Hair follicular keratinocyte (primary cell): ENCODE measurements around the gene BMP8B. TPM values are rescaled to one million over a fixed set of nuclear protein-coding genes. Genes with fewer than 3 reads are reported as not detected.

Experiments
- total RNA-seq: library from RNA; depleted of rRNA; stranded (reverse); fragments of >200 nt; gene quantifications from 2 replicates; pipeline ENCODE4 v1.2.3, GENCODE V29; 2015

The BMP8B gene
- 0.04 and 0.08 TPM in 2 replicates for total RNA-seq

DNA sequence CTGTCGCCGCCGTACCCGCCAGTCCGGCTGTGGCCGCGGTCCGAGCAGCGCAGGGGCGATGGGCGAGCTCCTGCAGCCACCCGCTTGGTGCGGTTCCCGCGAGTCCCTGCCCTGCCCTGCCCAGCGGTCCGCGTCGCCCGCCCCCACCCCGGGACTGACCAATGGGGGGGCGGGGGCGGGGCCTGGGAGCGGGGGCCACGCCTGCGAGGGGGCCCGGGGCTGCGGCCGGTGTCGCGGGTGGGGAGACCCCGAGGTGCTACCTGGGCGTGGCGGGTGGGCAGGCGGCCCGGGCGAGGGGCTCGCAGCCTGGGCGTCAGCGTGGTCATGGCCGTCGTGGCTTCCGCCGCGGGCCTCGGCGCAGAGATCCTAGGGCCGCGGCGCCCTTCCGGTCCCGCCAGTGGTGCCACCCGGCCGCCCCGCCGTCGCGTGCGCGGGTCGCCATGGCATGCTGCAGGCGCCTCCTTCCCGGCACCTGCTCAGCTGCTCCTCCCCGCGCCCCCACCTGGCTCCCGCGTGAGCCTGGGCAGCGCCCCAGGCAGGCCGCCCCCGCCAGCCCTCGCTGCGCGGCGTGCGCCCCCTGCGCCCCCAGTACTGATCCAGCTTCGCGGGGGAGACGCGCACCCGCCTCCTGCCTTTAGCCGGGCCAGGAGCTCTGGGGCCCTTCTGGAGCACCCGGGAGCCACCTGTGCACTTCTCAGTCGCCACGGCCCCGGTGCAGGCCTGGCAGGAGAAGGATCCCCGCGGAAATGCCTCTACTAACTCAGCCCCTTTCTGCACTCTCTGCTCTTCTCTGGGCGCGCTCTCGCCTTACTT, at the start of gene BMP8B:
TSS of gene BMP8B (minus strand) at position 108 of the 813 bp plus-strand sequence. CDS start 380 bp downstream, outside the sequence.

DNA sequence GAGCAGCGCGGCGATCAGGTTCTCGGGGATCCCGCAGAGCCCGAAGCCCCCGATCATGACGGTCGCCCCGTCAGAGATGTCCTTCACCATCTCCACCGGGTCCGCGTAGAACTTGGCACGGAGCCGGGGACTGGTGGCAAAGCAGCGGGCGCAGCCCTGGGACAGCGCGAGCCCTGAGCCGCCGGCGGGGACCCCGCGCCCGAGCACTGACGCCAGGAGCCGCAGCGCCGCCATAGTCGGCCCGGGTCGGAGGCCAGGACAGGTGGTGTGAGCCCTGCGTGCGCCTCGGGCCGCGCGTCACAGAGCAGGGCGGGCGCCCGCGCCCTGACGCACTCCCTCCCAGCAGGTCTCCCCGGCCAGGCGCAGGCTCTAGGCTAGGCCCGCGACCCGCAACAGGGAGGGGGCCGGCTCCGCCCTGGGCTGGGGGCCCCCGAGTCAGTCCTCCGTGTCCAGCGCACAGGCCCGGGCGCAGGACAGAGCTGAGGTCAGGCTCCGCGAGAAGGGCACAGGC, 17.6 kb downstream of the BMP8B start, which contains the start of gene OXCT2:
TSS of gene OXCT2 (minus strand) at position 327 of the 511 bp plus-strand sequence. CDS start at position 234, 93 bp downstream.

DNA sequence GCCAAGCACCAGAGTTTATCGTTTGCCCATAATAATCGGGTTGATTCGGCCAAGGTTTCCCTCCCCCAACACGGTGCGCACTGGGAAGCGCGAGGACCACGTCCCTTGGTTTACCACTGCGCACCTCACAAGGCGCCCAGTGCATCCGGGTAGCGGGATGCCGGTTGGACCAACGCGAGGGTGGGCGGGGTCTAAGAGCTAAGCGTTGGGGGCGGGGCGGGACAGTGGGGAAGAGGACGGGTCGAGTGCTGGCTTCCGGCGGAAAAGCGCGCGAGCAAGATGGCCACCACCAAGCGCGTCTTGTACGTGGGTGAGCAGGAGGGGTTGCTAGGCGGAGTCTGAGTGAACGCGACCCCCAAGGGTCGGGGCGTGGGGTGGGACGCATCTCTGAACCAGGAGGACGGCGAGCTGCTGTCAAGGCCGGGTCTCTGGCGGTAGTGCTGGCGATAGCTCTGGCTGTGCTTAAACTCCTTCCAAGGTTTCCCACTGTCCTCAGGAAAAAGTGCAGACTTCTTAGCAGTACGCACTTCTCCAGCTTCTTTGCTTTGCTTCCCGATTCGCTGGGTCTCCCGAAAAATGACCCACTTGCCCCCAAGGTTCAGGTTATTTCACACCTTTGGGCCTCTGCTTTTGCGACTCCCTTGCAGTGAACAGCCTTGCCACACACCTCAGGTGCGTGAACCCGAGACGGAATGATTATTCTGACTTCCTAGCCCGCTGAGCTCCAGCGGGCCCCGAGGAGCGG, 49.9 kb downstream of the BMP8B start, which contains the start of gene PPIE:
TSS of gene PPIE (plus strand) at position 261 of the 745 bp plus-strand sequence. CDS start at position 280, 19 bp downstream.

Other genes starting within 250 kb of the BMP8B start
- 134 and 149 TPM in 2 replicates for gene PABPC4, start 212.1 kb downstream of the BMP8B start, total RNA-seq
- 0.08 TPM in 1 of 2 replicates, not detected in the other for gene HEYL, start 149.2 kb downstream of the BMP8B start, total RNA-seq
- gene NT5C1A, start 116.8 kb downstream of the BMP8B start, total RNA-seq, result not detected in 2 replicates
- not detected in 2 replicates for gene HPCAL4, start 97.4 kb downstream of the BMP8B start, total RNA-seq
- gene PPIE, start 50.0 kb downstream of the BMP8B start, total RNA-seq, result 54.5 and 58.6 TPM in 2 replicates
- gene OXCT2, start 17.5 kb downstream of the BMP8B start, total RNA-seq, result 1.8 and 3.2 TPM in 2 replicates
- gene TRIT1, start 94.6 kb upstream of the BMP8B start, total RNA-seq, result 20.3 and 21.7 TPM in 2 replicates
- 3.7 and 6.2 TPM in 2 replicates for gene MYCL, start 113.1 kb upstream of the BMP8B start, total RNA-seq
- gene MFSD2A, start 166.3 kb upstream of the BMP8B start, total RNA-seq, result 49.1 and 67.8 TPM in 2 replicates